Muscle layer of duodenum (tissue), 2 donors: Measurements from ENCODE around the gene TMEM222.
A peak's percentile ranks its signal among the peaks of the same experiment; 100 is the strongest.

Source experiments
- H3K27ac ChIP-seq: one replicate; pipeline ENCODE4 v1.7.0; 2013; ENCODE audit warnings: mild to moderate bottlenecking, low read length
- H3K27me3 ChIP-seq: one replicate; pipeline ENCODE4 v1.7.0; 2013; ENCODE audit warnings: low read depth, mild to moderate bottlenecking, control low read depth, low read length
- H3K36me3 ChIP-seq, 2 donors: one replicate each; pipeline ENCODE4 v1.7.0; 2013; ENCODE audit warnings: low read length in 2 of 2, control low read depth in 1 of 2, mild to moderate bottlenecking in 1 of 2; ENCODE audit not compliant: insufficient read depth in 2 of 2, control insufficient read depth in 1 of 2
- H3K4me1 ChIP-seq, 2 donors: one replicate each; pipeline ENCODE4 v1.7.0; 2013; ENCODE audit warnings: low read length in 2 of 2, mild to moderate bottlenecking in 2 of 2, control low read depth in 1 of 2, moderate library complexity in 1 of 2; ENCODE audit not compliant: insufficient read depth in 2 of 2, control insufficient read depth in 1 of 2
- H3K4me3 ChIP-seq, 2 donors: one replicate each; pipeline ENCODE4 v1.7.0; 2013; ENCODE audit warnings: low read length in 2 of 2, low read depth in 1 of 2, mild to moderate bottlenecking in 1 of 2
- H3K9me3 ChIP-seq, 2 donors: one replicate each; pipeline ENCODE4 v1.7.0; 2013; ENCODE audit warnings: low read length in 2 of 2, control low read depth in 1 of 2, mild to moderate bottlenecking in 1 of 2; ENCODE audit not compliant: control insufficient read depth in 1 of 2
- donor health status: healthy.

The TMEM222 gene

GRCh38 chr1:27355683-27356082, 33.7 kb downstream of the TMEM222 start:
- no peak overlapping the region for H3K27ac ChIP-seq

GRCh38 chr1:27356277-27356618, 34.3 kb downstream of the TMEM222 start:
- H3K27ac ChIP-seq, result no peak overlapping the region
- peaks cover 0 to 16% of the 10 kb centered on the region in 2 donors for H3K4me1 ChIP-seq

More at GRCh38 chr1:27355683-27356082, 33.7 kb downstream of the TMEM222 start:
- Histone ChIP-seq H3K4me3 (no peak overlapping the region), H3K9me3 (no peaks in the 10 kb centered on the region), H3K36me3 (peaks cover 16 to 59% of the 10 kb centered on the region in 2 donors), H3K27me3 (no peaks in the 10 kb centered on the region), H3K4me1 (peaks cover 0 to 18% of the 10 kb centered on the region in 2 donors)

GRCh38 chr1:27356619-27357280, 34.8 kb downstream of the TMEM222 start:
- Histone ChIP-seq H3K4me1 (peaks cover 0 to 15% of the 10 kb centered on the region in 2 donors), H3K9me3 (no peaks in the 10 kb centered on the region), H3K27me3 (no peaks in the 10 kb centered on the region), H3K4me3 (peak overlapping the region in 1 of 2 donors; percentile 50), H3K27ac (no peak overlapping the region), H3K36me3 (peaks cover 25 to 70% of the 10 kb centered on the region in 2 donors)

More at GRCh38 chr1:27356277-27356618, 34.3 kb downstream of the TMEM222 start:
- H3K4me3 ChIP-seq, result no peak overlapping the region
- no peaks in the 10 kb centered on the region for H3K9me3 ChIP-seq
- no peaks in the 10 kb centered on the region for H3K27me3 ChIP-seq
- H3K36me3 ChIP-seq, result peaks cover 20 to 65% of the 10 kb centered on the region in 2 donors

- no peak overlapping the region for H3K27ac ChIP-seq
- H3K4me1 ChIP-seq, result peaks cover 0 to 15% of the 10 kb centered on the region in 2 donors
- H3K27me3 ChIP-seq, result no peaks in the 10 kb centered on the region
- peak overlapping the region; percentile 37 to 50 for H3K4me3 ChIP-seq
- no peaks in the 10 kb centered on the region for H3K9me3 ChIP-seq
- peaks cover 32 to 77% of the 10 kb centered on the region in 2 donors for H3K36me3 ChIP-seq
These were observed 35.5 kb downstream of the TMEM222 start for GRCh38 chr1:27357281-27358037.

GRCh38 chr1:27358038-27358927, 36.3 kb downstream of the TMEM222 start:
- Histone ChIP-seq H3K27me3 (no peaks in the 10 kb centered on the region), H3K4me1 (peaks cover 0 to 15% of the 10 kb centered on the region in 2 donors), H3K27ac (no peak overlapping the region), H3K9me3 (no peaks in the 10 kb centered on the region), H3K36me3 (peaks cover 33 to 81% of the 10 kb centered on the region in 2 donors), H3K4me3 (no peak overlapping the region)

- Histone ChIP-seq H3K27me3 (no peaks in the 10 kb centered on the region), H3K4me3 (no peak overlapping the region), H3K27ac (no peak overlapping the region), H3K36me3 (peaks cover 33 to 81% of the 10 kb centered on the region in 2 donors), H3K9me3 (no peaks in the 10 kb centered on the region), H3K4me1 (peaks cover 0 to 15% of the 10 kb centered on the region in 2 donors)
These were observed 37.0 kb downstream of the TMEM222 start for GRCh38 chr1:27358928-27359313.

- Histone ChIP-seq H3K4me3 (no peak overlapping the region), H3K36me3 (peaks cover 33 to 80% of the 10 kb centered on the region in 2 donors), H3K27me3 (no peaks in the 10 kb centered on the region), H3K27ac (no peak overlapping the region), H3K4me1 (peaks cover 3 to 24% of the 10 kb centered on the region in 2 donors), H3K9me3 (no peaks in the 10 kb centered on the region)
These were observed 37.8 kb downstream of the TMEM222 start for GRCh38 chr1:27359822-27360158.

- Histone ChIP-seq H3K9me3 (no peaks in the 10 kb centered on the region), H3K4me3 (peak overlapping the region in 1 of 2 donors; percentile 52), H3K27ac (no peak overlapping the region), H3K36me3 (peaks cover 30 to 78% of the 10 kb centered on the region in 2 donors), H3K4me1 (peaks cover 8 to 29% of the 10 kb centered on the region in 2 donors), H3K27me3 (no peaks in the 10 kb centered on the region)
These were observed 38.4 kb downstream of the TMEM222 start for GRCh38 chr1:27360159-27361043.

GRCh38 chr1:27361044-27361402, 39.1 kb downstream of the TMEM222 start:
- H3K4me3 ChIP-seq, result no peak overlapping the region
- no peaks in the 10 kb centered on the region for H3K27me3 ChIP-seq
- peaks cover 24 to 72% of the 10 kb centered on the region in 2 donors for H3K36me3 ChIP-seq
- H3K27ac ChIP-seq, result no peak overlapping the region
- H3K9me3 ChIP-seq, result no peaks in the 10 kb centered on the region
- H3K4me1 ChIP-seq, result peaks cover 8 to 29% of the 10 kb centered on the region in 2 donors

- no peak overlapping the region for H3K27ac ChIP-seq
- peaks cover 8 to 29% of the 10 kb centered on the region in 2 donors for H3K4me1 ChIP-seq
- H3K27me3 ChIP-seq, result no peaks in the 10 kb centered on the region
- no peak overlapping the region for H3K4me3 ChIP-seq
- H3K36me3 ChIP-seq, result peaks cover 21 to 67% of the 10 kb centered on the region in 2 donors
- H3K9me3 ChIP-seq, result no peaks in the 10 kb centered on the region
These were observed 39.6 kb downstream of the TMEM222 start for GRCh38 chr1:27361553-27361952.
